Thyroid gland (tissue), 4 donors: Measurements from ENCODE around the gene CCDC74A.

ENCODE experiments used
- CTCF ChIP-seq, 6 experiments: fragments of 200-600 bp in 3 of 6; fragments of 450-650 bp in 3 of 6; sonication (generic) in 3 of 6; IDR thresholded peaks; one replicate each; pipeline ENCODE4 v1.5.1; 2016 to 2019; ENCODE audit warnings: antibody characterized with exemption in 6 of 6, mild to moderate bottlenecking in 2 of 6, inconsistent platforms in 1 of 6, moderate library complexity in 1 of 6
- POLR2A ChIP-seq, 2 donors: fragments of 450-650 bp; IDR thresholded peaks; one replicate each; pipeline ENCODE4 v1.6.1; 2017; ENCODE audit warnings: antibody characterized with exemption in 2 of 2, mild to moderate bottlenecking in 2 of 2, moderate library complexity in 1 of 2

- no peak for TF ChIP-seq CTCF (IDR thresholded peaks at IDR 0.05)
- no peak for TF ChIP-seq POLR2A (IDR thresholded peaks at IDR 0.05)
Observed at GRCh38 chr2:131520526-131520925, 7.2 kb upstream of the CCDC74A start.
